Measurements from ENCODE around the gene CNOT2.

CNOT2 gene

GRCh38 chr12:70251226-70251625, 8.0 kb downstream of the CNOT2 start:
- Histone ChIP-seq H3K36me3 (ENCODE audit: control insufficient read depth in 1 of 2, insufficient read depth in 2 of 2, low read length in 2 of 2) (peaks cover 0 to 2% of the 10 kb centered on the region in 2 donors), H3K27me3 (ENCODE audit: control insufficient read depth in 1 of 2, insufficient read depth in 2 of 2, low read length in 2 of 2) (no peaks in the 10 kb centered on the region), H3K4me3 (ENCODE audit: low read depth in 1 of 2, low read length in 2 of 2) (no peak overlapping the region), H3K4me1 (ENCODE audit: control insufficient read depth in 1 of 2, insufficient read depth in 2 of 2, low read length in 2 of 2) (peaks cover 0 to 21% of the 10 kb centered on the region in 2 donors), H3K9me3 (ENCODE audit: control insufficient read depth in 1 of 2, low read length in 2 of 2) (no peaks in the 10 kb centered on the region), H3K9ac (ENCODE audit: low read depth in 1 of 2, low read length in 2 of 2) (no peak overlapping the region), H3K27ac (ENCODE audit: low read depth, low read length) (no peak overlapping the region)

- H3K4me3 ChIP-seq (ENCODE audit: low read depth in 1 of 2, low read length in 2 of 2) = no peak overlapping the region
- no peak overlapping the region for H3K9ac ChIP-seq (ENCODE audit: low read depth in 1 of 2, low read length in 2 of 2)
- H3K4me1 ChIP-seq (ENCODE audit: control insufficient read depth in 1 of 2, insufficient read depth in 2 of 2, low read length in 2 of 2) = peaks cover 0 to 17% of the 10 kb centered on the region in 2 donors
- H3K27ac ChIP-seq (ENCODE audit: low read depth, low read length) = no peak overlapping the region
- H3K36me3 ChIP-seq (ENCODE audit: control insufficient read depth in 1 of 2, insufficient read depth in 2 of 2, low read length in 2 of 2) = peaks cover 0 to 2% of the 10 kb centered on the region in 2 donors
- H3K9me3 ChIP-seq (ENCODE audit: control insufficient read depth in 1 of 2, low read length in 2 of 2) = no peaks in the 10 kb centered on the region
- no peaks in the 10 kb centered on the region for H3K27me3 ChIP-seq (ENCODE audit: control insufficient read depth in 1 of 2, insufficient read depth in 2 of 2, low read length in 2 of 2)
Measured at GRCh38 chr12:70251661-70252060, 8.4 kb downstream of the CNOT2 start.

GRCh38 chr12:70252832-70253231, 9.6 kb downstream of the CNOT2 start:
- Histone ChIP-seq H3K27ac (ENCODE audit: low read depth, low read length) (no peak overlapping the region), H3K4me3 (ENCODE audit: low read depth in 1 of 2, low read length in 2 of 2) (no peak overlapping the region), H3K36me3 (ENCODE audit: control insufficient read depth in 1 of 2, insufficient read depth in 2 of 2, low read length in 2 of 2) (peaks cover 0 to 2% of the 10 kb centered on the region in 2 donors), H3K4me1 (ENCODE audit: control insufficient read depth in 1 of 2, insufficient read depth in 2 of 2, low read length in 2 of 2) (peaks cover 0 to 10% of the 10 kb centered on the region in 2 donors), H3K27me3 (ENCODE audit: control insufficient read depth in 1 of 2, insufficient read depth in 2 of 2, low read length in 2 of 2) (no peaks in the 10 kb centered on the region), H3K9ac (ENCODE audit: low read depth in 1 of 2, low read length in 2 of 2) (no peak overlapping the region), H3K9me3 (ENCODE audit: control insufficient read depth in 1 of 2, low read length in 2 of 2) (no peaks in the 10 kb centered on the region)

- Histone ChIP-seq H3K4me1 (ENCODE audit: control insufficient read depth in 1 of 2, insufficient read depth in 2 of 2, low read length in 2 of 2) (peaks cover 0 to 11% of the 10 kb centered on the region in 2 donors), H3K4me3 (ENCODE audit: low read depth in 1 of 2, low read length in 2 of 2) (no peak overlapping the region), H3K27me3 (ENCODE audit: control insufficient read depth in 1 of 2, insufficient read depth in 2 of 2, low read length in 2 of 2) (no peaks in the 10 kb centered on the region), H3K36me3 (ENCODE audit: control insufficient read depth in 1 of 2, insufficient read depth in 2 of 2, low read length in 2 of 2) (peaks cover 0 to 2% of the 10 kb centered on the region in 2 donors), H3K9me3 (ENCODE audit: control insufficient read depth in 1 of 2, low read length in 2 of 2) (no peaks in the 10 kb centered on the region), H3K9ac (ENCODE audit: low read depth in 1 of 2, low read length in 2 of 2) (no peak overlapping the region), H3K27ac (ENCODE audit: low read depth, low read length) (no peak overlapping the region)
Measured at GRCh38 chr12:70254225-70254624, 11.0 kb downstream of the CNOT2 start.

- H3K9ac ChIP-seq (ENCODE audit: low read depth in 1 of 2, low read length in 2 of 2) = no peak overlapping the region
- no peak overlapping the region for H3K27ac ChIP-seq (ENCODE audit: low read depth, low read length)
- H3K36me3 ChIP-seq (ENCODE audit: control insufficient read depth in 1 of 2, insufficient read depth in 2 of 2, low read length in 2 of 2) = peaks cover 0 to 2% of the 10 kb centered on the region in 2 donors
- no peaks in the 10 kb centered on the region for H3K27me3 ChIP-seq (ENCODE audit: control insufficient read depth in 1 of 2, insufficient read depth in 2 of 2, low read length in 2 of 2)
- peaks cover 0 to 11% of the 10 kb centered on the region in 2 donors for H3K4me1 ChIP-seq (ENCODE audit: control insufficient read depth in 1 of 2, insufficient read depth in 2 of 2, low read length in 2 of 2)
- H3K9me3 ChIP-seq (ENCODE audit: control insufficient read depth in 1 of 2, low read length in 2 of 2) = no peaks in the 10 kb centered on the region
- H3K4me3 ChIP-seq (ENCODE audit: low read depth in 1 of 2, low read length in 2 of 2) = no peak overlapping the region
Measured at GRCh38 chr12:70254846-70255245, 11.6 kb downstream of the CNOT2 start.

- Histone ChIP-seq H3K9me3 (ENCODE audit: control insufficient read depth in 1 of 2, low read length in 2 of 2) (no peaks in the 10 kb centered on the region), H3K27me3 (ENCODE audit: control insufficient read depth in 1 of 2, insufficient read depth in 2 of 2, low read length in 2 of 2) (no peaks in the 10 kb centered on the region), H3K4me1 (ENCODE audit: control insufficient read depth in 1 of 2, insufficient read depth in 2 of 2, low read length in 2 of 2) (peaks cover 0 to 10% of the 10 kb centered on the region in 2 donors), H3K9ac (ENCODE audit: low read depth in 1 of 2, low read length in 2 of 2) (no peak overlapping the region), H3K27ac (ENCODE audit: low read depth, low read length) (no peak overlapping the region), H3K36me3 (ENCODE audit: control insufficient read depth in 1 of 2, insufficient read depth in 2 of 2, low read length in 2 of 2) (peaks cover 0 to 2% of the 10 kb centered on the region in 2 donors), H3K4me3 (ENCODE audit: low read depth in 1 of 2, low read length in 2 of 2) (no peak overlapping the region)
Measured at GRCh38 chr12:70255311-70255710, 12.1 kb downstream of the CNOT2 start.

GRCh38 chr12:70258605-70259403, 15.6 kb downstream of the CNOT2 start:
- no peak overlapping the region for H3K4me3 ChIP-seq (ENCODE audit: low read depth in 1 of 2, low read length in 2 of 2)
- H3K9me3 ChIP-seq (ENCODE audit: control insufficient read depth in 1 of 2, low read length in 2 of 2) = no peaks in the 10 kb centered on the region
- H3K9ac ChIP-seq (ENCODE audit: low read depth in 1 of 2, low read length in 2 of 2) = no peak overlapping the region
- H3K36me3 ChIP-seq (ENCODE audit: control insufficient read depth in 1 of 2, insufficient read depth in 2 of 2, low read length in 2 of 2) = no peaks in the 10 kb centered on the region
- H3K4me1 ChIP-seq (ENCODE audit: control insufficient read depth in 1 of 2, insufficient read depth in 2 of 2, low read length in 2 of 2) = peaks cover 0 to 5% of the 10 kb centered on the region in 2 donors
- no peaks in the 10 kb centered on the region for H3K27me3 ChIP-seq (ENCODE audit: control insufficient read depth in 1 of 2, insufficient read depth in 2 of 2, low read length in 2 of 2)
- no peak overlapping the region for H3K27ac ChIP-seq (ENCODE audit: low read depth, low read length)

- Histone ChIP-seq H3K9me3 (ENCODE audit: control insufficient read depth in 1 of 2, low read length in 2 of 2) (no peaks in the 10 kb centered on the region), H3K9ac (ENCODE audit: low read depth in 1 of 2, low read length in 2 of 2) (no peak overlapping the region), H3K27ac (ENCODE audit: low read depth, low read length) (no peak overlapping the region), H3K27me3 (ENCODE audit: control insufficient read depth in 1 of 2, insufficient read depth in 2 of 2, low read length in 2 of 2) (no peaks in the 10 kb centered on the region), H3K36me3 (ENCODE audit: control insufficient read depth in 1 of 2, insufficient read depth in 2 of 2, low read length in 2 of 2) (no peaks in the 10 kb centered on the region), H3K4me1 (ENCODE audit: control insufficient read depth in 1 of 2, insufficient read depth in 2 of 2, low read length in 2 of 2) (peaks cover 0 to 5% of the 10 kb centered on the region in 2 donors), H3K4me3 (ENCODE audit: low read depth in 1 of 2, low read length in 2 of 2) (no peak overlapping the region)
Measured at GRCh38 chr12:70260646-70261045, 17.4 kb downstream of the CNOT2 start.

- Histone ChIP-seq H3K9ac (ENCODE audit: low read depth in 1 of 2, low read length in 2 of 2) (no peak overlapping the region), H3K9me3 (ENCODE audit: control insufficient read depth in 1 of 2, low read length in 2 of 2) (no peaks in the 10 kb centered on the region), H3K4me1 (ENCODE audit: control insufficient read depth in 1 of 2, insufficient read depth in 2 of 2, low read length in 2 of 2) (no peaks in the 10 kb centered on the region), H3K27ac (ENCODE audit: low read depth, low read length) (no peak overlapping the region), H3K4me3 (ENCODE audit: low read depth in 1 of 2, low read length in 2 of 2) (no peak overlapping the region), H3K27me3 (ENCODE audit: control insufficient read depth in 1 of 2, insufficient read depth in 2 of 2, low read length in 2 of 2) (no peaks in the 10 kb centered on the region), H3K36me3 (ENCODE audit: control insufficient read depth in 1 of 2, insufficient read depth in 2 of 2, low read length in 2 of 2) (no peaks in the 10 kb centered on the region)
Measured at GRCh38 chr12:70264067-70264867, 21.0 kb downstream of the CNOT2 start.

- no peak overlapping the region for H3K4me3 ChIP-seq (ENCODE audit: low read depth in 1 of 2, low read length in 2 of 2)
- no peaks in the 10 kb centered on the region for H3K36me3 ChIP-seq (ENCODE audit: control insufficient read depth in 1 of 2, insufficient read depth in 2 of 2, low read length in 2 of 2)
Measured at GRCh38 chr12:70265132-70265531, 21.9 kb downstream of the CNOT2 start.

More at GRCh38 chr12:70265132-70265531, 21.9 kb downstream of the CNOT2 start:
- Histone ChIP-seq H3K27ac (ENCODE audit: low read depth, low read length) (no peak overlapping the region), H3K9ac (ENCODE audit: low read depth in 1 of 2, low read length in 2 of 2) (no peak overlapping the region), H3K27me3 (ENCODE audit: control insufficient read depth in 1 of 2, insufficient read depth in 2 of 2, low read length in 2 of 2) (no peaks in the 10 kb centered on the region), H3K9me3 (ENCODE audit: control insufficient read depth in 1 of 2, low read length in 2 of 2) (no peaks in the 10 kb centered on the region), H3K4me1 (ENCODE audit: control insufficient read depth in 1 of 2, insufficient read depth in 2 of 2, low read length in 2 of 2) (peaks cover 0 to under 1% of the 10 kb centered on the region in 2 donors)

Measured in duodenal mucosa (tissue), 2 donors.